GF-D8 (cell line): ENCODE data around the gene PITPNM3.

Source experiments
- DNase-seq: peaks from one replicate; lab custom pipeline; 2025; lab: John Stamatoyannopoulos, UW

Gene PITPNM3

DNA sequence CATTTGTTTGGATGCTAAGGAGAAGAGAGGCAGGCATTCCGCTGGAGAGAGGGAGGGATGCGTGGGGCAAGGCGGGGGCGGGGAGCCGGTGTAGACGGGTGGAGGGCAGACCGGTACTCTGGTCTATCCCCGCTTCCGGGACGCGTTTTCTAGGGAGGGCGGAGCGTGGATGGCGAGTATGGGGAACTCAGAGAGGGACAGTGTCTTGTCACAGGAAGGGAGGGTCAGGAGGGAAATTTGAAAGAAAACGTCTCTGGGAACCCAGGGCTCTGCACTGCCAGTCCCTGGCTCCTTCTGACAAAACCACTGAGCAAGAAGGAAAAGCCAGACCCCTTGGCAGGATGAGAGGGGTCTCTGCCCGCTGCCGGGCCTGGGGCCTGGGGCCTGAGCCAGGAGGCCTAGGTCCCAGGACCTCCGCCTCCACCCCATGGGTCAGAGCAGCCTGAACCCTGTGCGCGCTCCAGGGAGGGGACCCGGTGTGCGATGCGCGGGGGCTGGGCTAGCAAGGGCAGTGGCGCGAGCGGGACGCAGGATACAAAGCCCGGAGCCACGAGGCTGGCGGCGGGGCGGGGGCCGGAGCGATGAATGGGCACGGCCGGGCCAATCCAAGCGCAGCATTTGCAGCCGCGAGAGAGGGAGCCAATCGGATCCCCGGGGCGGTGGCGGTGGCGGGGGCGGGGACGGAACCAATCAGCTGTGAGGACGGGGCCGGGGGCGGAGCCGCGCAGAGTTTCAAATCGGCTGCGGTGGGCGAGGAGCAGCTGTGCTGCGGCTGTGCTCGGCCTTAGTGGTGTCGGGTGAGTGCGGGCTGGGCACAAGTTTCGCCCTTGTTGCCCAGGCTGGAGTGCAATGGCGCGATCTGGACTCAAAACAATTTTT lies 112.4 kb downstream of the PITPNM3 start, which contains the start of gene PIMREG:
PIMREG (plus strand) TSS at position 764 of the 879 bp plus-strand sequence. CDS start 656 bp downstream, outside the sequence.
- peak; percentile 57 for DNase-seq

DNA sequence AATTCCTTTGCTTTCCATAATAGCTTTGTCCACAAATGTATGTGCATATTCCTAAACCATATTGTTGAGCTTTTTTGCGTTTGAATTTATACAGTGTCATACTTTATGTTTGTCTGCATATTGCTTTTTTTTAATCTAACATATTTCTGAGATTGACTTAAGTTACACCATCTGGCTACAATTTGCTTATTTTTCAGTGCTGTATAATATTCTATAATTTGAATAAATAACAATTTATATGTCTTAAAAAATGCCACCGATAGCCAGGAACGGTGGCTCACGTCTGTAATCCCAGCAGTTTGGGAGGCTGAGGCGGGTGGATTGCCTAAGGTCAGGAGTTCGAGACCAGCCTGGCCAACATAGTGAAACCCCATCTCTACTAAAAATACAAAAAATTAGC lies 113.6 kb downstream of the PITPNM3 start:
- no peak for DNase-seq

DNA sequence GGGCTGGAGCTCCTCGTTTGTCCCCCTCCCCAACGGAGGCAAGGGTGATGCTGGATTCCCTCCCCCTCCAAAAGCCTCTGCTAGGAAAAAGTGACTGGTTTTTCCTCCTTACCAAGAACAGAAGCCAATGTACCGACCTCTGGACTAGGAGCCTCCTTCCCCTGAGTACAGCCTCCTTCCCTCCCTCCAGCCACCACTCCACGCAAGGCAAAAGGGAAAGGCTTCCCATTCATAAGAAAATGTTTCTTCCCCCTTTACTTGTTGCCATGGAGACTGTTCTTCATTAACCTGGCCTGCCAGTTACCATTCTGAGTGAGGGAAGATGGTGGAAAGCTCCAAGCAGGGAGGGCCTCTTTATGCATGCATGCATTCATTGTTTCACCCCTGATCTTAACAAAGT lies 116.4 kb downstream of the PITPNM3 start:
- no peak for DNase-seq

DNA sequence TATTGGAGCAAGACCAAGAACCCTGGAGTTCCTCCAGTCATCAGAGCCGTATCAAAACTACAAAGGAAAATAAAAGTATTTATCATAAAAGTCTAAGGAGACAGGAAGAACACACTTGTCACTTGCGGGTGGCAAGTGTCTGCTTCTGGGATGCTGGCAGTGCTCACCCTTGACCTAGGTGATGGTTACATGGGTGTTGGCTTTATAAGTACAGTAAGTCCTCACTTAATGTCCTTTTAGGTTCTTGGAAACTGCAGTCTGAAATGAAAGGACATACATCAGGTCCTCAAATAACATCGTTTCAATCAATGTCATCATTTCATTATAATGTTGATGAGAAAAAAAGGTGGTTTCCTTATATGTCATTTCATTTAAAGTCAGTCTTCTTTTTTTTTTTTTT lies 118.4 kb downstream of the PITPNM3 start:
- DNase-seq: no peak

DNA sequence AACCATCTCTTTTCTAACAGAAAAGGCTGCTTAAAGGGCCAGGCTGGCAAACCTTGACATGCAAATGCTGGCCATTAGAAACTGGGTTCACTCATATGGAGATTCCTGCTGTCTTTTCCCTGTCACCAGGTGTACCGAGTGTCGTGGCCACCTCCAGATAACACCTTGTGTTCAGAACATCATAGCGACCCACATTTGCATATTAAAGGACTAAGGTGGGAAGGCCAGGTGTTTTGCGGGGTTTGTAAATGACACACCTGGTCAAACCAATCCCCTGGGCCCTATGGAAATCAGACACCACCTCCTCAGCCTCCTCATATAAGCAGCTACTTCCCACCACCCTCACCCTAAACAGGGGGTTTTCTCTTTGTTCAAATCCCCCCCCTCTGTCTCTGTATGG lies 118.9 kb downstream of the PITPNM3 start:
- DNase-seq: no peak

DNA sequence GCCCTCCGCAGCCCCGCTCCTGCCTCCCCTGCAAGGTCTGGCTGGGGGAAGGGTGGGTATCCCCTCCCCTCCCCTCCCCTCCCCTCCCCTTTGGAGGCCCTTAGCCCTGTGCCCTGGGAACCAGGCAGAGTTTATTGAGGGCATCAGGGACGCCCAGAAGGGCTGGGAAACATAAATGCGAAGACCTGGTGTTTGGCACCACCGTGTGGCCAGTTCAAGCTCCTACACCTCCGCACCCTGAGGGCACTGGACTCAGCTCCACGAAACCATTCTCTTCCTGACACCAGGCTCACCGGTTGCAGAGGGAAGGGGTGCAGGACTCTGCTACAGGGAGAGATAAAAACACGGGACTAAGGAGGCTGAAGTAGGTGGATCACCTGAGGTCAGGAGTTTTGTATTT lies 120.4 kb downstream of the PITPNM3 start:
- DNase-seq: no peak

DNA sequence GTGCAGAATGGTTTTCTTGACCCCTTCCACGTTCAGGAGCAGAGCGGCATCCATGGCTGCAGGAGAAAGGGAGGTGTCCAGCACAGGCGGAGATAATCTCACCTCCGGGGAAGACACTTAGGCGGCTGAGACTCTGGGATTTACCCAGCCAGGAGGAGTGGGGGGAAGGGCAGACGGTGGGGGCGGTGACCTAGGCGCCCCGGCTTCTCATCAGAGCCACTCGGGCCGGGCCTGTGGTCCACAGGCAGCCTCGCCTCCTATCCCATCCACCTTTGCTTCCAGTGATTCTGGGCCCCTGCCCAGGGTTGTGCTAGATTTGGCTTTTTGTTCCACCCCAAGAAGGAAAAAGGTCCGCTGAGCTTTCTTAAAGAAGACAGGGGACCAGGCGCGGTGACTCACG lies 121.3 kb downstream of the PITPNM3 start, which contains the start of gene AIPL1:
AIPL1 (minus strand) TSS at position 71 of the 400 bp plus-strand sequence; CDS start at position 54, 17 bp downstream.
- DNase-seq: no peak

DNA sequence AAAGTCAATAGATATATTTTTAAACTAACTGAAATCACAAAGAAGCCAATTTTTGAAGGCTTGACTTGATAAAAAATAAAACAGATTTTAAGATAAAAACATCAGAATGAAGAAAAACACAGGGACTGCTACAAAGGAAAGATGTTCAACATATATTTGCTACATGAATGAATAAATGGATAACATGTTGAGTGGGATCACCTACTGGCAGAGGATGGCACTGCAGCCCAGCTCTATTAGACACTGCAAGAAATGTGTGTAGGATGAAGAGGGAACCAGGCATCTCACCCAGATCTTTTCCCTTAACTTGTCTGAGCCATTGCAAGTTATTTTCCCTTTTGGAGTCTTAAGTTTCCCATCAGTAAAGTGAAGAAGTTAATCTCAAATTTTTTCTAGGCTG lies 125.6 kb downstream of the PITPNM3 start:
- no peak for DNase-seq

DNA sequence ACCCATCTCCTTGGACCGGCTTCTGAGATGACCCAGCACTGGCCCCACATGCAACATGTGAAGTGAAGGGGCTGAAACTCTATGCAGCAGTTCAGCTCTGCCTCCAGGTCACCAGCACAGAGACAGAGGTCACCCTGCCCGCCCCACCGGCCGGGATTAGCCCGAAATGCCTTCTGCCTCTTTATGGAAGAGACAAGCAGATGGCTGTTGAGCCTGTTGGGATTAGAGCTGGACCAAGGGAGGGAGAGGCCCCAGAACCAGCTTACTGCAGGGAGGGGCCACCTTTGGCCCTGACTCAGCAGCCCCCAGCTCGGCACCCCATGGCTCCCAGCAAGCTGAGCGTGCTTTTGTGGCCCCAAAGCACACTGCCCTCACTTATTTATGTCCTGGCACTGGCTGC lies 127.1 kb downstream of the PITPNM3 start:
- DNase-seq: no peak

DNA sequence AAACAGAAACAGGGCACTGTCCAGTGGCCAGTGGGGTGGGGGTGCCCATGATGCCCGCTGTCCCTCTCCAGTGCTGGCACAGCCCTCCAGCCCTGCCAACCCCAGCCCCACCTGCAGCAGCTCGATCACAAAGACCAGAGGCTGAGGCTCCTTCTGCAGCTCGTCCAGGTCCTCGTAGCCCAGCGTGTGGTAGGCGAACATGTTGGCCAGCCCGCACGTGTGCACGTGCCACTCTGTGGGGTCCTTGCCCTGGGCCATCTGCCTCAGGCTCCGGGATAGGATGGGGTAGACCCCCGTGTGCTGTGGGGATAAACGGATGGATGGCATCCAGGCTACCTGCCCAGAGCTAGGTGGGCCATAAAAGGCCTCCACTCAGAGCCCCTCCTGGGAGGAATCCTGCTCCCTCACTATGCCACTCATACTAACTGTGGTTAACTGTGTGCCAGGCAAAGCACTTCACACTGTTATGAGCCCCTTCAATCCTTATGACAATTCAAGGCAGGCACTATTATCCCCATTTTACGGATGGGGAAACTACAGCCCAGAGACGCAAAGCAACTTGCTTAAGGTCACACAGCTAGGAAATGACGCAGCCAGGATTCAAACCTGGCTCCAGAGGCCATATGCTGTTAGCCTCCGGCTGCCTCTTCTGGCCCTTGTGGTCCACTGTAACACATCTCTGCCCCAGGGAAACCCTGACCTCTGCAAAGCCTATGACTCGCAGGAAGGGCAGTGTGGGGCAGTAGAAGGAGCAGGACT lies 128.0 kb downstream of the PITPNM3 start:
- no peak for DNase-seq

DNA sequence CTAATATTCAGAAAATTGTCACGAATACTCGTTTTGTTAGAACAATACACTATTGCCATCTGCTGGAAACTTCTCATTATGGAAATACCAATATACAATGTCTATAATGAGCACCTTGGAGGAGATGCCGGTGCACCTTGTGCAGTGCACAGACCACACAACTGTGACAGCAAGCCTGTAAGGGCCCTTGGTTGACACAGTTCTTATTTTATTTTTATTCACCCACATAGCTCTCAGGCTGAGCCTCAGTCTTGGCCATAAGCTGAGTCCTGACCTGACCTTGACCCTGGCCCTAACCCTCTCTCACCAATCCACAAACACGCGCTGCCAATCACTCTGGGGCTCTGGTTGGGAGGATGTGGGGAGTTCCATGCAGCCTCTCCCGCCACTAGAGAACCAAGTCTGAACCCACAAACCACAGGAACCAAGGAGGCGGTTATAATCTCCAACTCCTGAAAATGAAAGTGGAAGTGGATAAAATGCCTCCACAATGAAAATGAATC lies 129.0 kb downstream of the PITPNM3 start:
- no peak for DNase-seq

DNA sequence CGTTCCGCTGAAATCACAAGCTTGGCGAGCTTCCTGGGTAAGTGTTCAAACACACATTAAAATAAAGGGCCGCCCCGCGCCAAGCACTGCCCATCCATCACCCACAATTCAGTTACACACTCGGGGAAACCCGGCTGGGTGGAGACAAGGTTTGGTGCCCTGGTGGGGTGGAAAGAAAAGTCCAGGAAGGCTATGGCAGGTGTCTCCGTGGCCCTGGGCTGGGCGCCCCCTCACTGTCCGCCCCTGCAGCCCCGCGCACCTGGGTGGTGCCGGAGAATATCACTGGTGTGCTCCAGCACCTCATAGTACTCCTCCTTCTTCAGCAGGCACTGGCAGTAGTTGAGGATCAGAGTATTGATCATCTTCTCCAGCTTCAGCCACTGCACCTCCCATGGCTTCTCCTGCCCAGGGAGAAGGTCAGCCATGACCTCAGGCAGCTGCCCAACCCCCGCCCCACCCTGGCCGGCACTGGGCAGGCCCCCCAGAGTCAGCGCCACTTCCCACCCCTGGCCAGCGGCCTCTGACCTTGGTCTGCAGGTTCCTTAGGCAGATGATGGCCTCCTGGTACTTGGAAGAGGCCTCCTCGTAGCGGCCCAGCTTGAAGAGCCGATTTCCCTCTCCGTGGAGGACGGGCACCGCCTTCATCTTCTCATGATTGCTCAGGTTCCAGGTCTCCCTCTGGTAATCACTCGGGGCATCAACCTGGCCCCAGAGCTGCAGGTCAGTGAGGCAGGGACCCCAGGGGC lies 129.8 kb downstream of the PITPNM3 start:
- no peak for DNase-seq

DNA sequence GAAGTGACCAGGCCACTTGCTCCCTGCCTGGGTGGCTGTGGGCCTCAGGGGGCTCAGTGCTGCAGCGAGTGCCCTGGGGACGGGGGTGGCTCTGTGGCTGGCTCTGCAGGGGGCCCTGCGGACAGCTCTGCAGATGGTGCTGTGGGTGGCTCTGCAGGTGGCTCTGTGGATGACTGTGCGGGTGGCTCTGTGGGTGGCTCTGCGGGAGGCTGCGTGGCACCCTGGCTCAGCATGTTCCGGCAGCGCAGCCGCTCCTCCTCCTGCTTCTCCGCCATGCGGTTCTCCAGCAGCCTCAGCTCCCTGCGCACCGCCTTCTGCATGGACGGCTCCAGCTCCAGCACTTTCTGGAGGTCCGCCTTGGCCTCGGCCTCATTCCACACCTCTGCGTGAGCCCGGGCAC lies 130.9 kb downstream of the PITPNM3 start:
- DNase-seq: no peak

DNA sequence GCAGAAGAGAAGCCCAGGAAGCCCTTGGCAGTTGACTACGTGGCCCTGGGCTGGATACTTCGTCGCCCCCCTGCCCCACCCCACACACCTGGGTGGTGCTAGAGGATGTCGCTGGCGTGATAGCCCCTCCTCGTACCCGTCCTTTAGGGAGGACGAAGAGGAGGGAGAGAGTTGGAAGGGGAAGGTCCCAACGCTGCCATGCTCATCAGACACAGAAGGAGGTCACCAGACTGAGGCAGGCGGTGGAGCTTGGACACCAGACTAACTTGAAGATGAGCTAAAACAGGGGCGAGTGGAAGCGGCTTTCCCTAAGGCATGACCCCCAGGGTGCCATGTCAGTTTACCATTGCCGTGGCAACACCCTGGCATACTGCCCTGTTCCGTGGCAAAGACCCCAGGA lies 132.4 kb downstream of the PITPNM3 start:
- no peak for DNase-seq

DNA sequence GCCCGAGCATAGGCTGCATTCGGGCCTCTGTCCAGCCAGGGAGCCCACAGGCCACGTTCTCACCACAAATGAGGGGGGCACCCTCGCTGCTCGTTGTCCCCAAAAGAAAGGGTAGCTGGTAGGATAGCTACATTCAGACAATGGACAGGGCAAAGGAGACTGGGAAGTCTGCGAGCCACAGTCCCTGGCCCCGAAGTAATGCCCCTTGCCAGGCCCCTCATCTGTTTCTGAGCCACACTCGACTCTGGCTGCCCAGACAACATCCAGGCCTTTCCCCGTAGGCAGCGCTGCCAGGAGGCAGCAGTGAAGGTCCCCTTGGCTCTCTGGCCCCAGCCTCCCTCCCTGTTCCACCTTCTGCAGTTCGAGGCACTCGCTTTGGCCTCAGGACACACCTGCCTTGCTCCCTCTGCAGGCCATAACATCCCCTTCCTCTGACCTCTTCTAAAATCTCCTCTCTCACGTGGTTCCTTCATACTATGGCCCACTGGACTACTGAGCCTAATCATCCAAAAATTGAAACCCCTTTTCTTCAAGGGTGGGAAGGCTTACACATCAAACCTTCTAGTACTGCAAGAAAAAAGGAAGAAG lies 133.6 kb downstream of the PITPNM3 start:
- no peak for DNase-seq

DNA sequence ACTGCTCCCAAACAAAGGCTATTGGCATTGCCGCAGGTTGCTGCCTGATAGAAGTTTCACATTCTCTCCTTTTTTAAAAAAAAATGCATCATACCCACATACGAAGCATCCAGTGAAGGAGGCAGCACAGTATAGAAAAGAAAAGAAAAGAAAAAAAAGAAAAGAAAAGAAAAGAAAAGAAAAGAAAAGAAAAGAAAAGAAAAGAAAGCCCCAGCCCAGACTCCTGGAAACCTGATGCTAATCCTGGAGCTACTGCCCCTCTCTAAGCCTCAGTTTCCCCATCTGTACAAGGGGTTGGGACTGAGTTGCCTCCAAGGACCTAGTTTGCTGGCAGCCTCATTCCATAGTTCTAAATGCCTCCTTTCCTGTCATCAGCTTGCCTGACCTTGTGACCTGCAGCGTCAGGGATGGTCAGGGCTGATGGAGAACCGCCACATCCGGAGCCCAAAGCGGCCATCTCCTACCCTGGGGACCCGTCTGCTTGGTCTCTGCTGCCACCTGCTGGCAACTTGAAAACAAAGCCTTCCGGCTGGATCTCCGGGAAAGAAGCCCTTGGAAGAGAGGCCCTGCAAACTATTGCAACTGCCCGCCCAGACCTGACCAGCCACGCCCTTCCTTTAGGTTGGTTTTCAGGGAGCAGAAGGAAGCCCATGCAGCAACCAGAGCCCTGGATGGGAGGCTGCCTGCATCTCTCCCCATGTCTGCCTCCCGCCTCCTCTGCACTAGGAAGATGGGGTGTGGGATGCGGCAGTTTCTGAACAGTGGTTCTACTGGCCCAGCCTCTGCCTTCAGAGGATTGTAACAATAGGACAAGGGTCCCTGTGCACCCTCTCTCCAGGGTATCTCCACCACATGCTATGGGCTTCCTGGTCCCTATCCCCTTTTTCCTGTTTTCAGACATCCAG lies 134.4 kb downstream of the PITPNM3 start:
- DNase-seq: no peak

DNA sequence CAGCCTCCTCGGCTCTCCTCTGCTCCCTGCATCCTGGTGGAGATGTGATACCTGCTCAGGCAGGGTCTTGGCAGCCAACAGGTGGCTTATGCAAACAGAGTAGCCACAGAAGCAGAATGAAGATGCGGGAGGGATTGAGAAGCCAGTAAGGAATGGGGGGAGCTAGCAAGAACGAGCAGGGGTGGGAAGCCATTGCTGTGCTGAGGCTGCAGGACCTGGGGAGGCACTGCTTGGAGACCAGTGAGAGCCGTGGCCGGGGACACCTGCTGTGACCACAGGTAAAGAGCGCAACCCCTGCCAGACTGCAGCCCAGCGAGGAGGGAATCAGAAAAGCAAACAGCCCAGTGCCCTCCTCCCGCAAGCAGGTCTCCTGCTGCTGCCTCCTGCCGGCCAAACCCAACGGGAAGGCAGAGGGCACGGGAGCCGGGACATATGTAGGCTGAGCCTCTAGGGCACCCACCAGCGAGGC lies 136.1 kb downstream of the PITPNM3 start:
- no peak for DNase-seq

DNA sequence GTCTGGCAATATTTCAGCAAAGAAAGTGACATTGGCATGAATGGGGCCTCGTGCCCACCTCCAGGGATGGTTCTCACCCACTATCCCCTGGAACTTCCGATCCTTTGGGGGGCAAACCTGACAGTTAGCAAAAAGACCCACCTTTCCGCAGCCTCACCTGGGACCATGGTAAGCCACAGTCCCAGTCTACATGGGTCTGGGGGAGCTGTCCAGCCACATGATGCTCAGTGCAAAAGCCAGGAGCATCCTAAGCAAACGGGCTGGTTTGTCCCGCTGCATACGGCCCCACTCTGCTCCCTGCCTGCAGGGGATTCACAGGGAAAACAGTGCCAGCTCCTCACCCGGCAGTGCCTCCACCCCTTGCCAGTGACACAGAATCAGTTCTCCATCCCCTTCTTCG lies 140.7 kb downstream of the PITPNM3 start:
- no peak for DNase-seq

DNA sequence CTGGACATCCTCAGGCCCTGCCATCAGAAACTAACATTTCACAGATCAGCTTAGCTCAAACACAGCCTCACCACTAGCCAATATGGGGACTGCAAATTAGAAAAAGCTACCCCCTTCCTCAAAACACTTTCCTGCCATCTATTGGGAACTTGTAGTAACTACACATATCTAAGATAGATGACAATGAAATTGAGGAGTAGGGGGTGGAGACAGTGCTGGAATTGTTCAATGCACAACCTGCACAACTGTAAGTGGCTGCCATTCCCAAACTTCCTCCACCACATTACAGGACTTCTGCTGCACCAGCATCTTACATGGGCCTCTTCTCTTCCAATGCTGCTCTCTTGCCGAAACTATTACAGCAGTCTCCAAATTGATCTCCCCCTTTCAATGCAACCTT lies 143.3 kb downstream of the PITPNM3 start:
- DNase-seq: no peak

DNA sequence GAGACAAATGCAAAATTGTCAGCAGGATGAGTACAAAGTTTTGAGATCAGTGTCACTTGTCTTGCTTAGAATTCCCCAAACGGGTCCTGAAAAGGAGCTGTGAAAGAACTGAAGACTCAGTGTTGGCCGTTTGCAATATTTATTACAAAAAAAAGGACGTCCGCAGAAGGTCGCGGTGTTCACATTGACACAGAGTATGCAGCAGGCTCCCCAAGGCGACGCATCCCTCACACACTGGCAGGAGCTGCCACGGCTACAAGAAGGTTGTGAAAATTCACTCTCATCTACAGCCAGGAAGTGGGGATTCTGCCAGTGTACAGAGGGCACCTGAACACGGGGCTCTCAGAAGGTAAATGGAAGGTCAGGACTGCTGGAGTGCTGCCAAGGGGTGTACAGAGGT lies 147.6 kb downstream of the PITPNM3 start:
- no peak for DNase-seq

DNA sequence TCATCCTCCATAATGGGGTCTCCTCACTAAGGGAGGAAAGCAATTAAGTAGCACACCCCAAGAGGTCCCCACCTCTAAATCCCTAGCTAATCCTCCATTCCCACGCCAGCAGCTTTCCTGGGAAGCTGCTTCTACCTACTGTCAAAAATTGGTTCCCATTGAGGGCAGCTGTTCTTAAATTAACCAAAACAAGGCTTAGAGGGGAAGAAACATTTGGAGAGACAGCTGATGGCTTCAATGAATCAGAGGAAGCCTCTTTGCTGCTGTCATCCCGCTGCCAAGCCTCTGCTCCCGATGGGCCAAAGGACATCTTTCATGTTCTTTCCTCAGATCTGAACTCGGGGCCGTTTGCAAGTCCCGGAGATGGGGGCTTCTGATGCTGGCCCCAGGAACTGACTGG lies 148.1 kb downstream of the PITPNM3 start:
- DNase-seq: no peak
